ENCODE results near the gene DBF4B.
"Not testable (repeated sequence)": the region's sequence is repeated elsewhere in the genome, so short reads cannot be mapped to it uniquely, and the experiment has no call there.

The DBF4B gene

DNA sequence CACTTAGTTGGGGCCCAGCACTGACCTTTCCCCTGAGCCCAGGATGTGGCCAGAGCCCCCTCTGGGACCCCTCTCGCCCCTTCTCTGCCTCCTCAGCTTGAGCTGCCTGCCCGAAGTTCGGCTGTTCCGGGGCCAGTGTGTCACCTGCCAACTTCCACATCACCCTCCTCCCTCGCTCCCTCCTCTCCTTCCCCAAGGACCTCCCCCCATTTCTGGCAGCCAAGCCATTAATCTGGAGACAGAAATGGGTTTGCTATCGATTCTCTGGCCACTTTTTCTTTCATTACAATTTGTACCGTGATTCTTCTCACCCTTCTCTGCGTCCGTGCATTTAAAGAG lies 41.5 kb downstream of the DBF4B start:
- no peak for ATAC-seq
- H3K4me3 Mint-ChIP-seq: no peak overlapping the region
- H3K27ac Mint-ChIP-seq: no peak overlapping the region
- H3K36me3 Mint-ChIP-seq: no peaks in the 10 kb centered on the region
- no peak for DNase-seq (ENCODE audit: low spot score in 2 of 2)
- H3K9me3 Mint-ChIP-seq: no peaks in the 10 kb centered on the region
- no peaks in the 10 kb centered on the region for H3K4me1 Mint-ChIP-seq

DNA sequence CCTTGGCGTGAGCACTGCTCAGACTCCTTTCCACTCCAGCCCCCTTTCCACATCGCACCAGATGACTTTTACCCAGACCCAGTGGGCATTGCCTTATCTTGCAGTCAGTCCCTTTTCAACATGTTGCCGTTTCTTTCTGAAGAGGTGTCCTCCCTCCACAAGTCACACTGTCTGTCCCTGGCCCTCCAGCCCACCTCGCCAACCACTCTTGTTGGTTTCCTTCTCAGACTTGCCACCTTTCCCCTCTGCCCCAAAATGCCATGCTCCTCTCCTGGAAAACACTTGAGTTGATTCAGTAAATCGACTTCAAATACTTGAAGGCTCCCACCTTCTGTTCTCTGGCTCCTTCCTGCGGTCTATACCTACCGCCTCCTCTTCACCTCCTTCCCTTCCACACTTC lies 42.9 kb downstream of the DBF4B start:
- Mint-ChIP-seq H3K4me3 (no peak overlapping the region), H3K27ac (peak overlapping the region; percentile 69), H3K36me3 (no peaks in the 10 kb centered on the region), H3K9me3 (no peaks in the 10 kb centered on the region), H3K4me1 (no peaks in the 10 kb centered on the region)
- no peak for ATAC-seq
- DNase-seq (ENCODE audit: low spot score in 2 of 2): no peak

DNA sequence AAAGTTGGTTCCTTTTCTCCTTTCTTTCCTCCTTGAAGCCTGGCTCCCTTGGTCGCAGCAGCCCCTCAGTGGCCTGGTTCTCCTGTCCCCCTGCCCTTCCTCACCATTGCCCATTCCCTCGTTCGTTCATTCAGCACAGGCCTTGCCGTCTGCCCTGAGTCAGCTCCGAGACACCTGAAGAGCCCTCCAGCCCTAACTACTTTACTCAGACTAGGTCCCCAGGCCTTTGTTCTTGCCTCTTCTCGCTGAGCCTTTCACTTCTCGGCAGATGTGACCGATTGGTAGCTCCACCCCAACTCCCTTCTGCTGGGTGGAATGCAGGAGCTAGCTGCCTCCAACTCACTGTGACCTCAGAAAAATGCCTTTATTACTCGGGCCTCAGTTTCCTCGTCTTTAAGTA lies 43.3 kb downstream of the DBF4B start:
- no peaks in the 10 kb centered on the region for H3K9me3 Mint-ChIP-seq
- no peaks in the 10 kb centered on the region for H3K36me3 Mint-ChIP-seq
- ATAC-seq: no peak
- H3K4me3 Mint-ChIP-seq: no peak overlapping the region
- DNase-seq (ENCODE audit: low spot score in 2 of 2): no peak
- H3K4me1 Mint-ChIP-seq: no peaks in the 10 kb centered on the region
- H3K27ac Mint-ChIP-seq: no peak overlapping the region

DNA sequence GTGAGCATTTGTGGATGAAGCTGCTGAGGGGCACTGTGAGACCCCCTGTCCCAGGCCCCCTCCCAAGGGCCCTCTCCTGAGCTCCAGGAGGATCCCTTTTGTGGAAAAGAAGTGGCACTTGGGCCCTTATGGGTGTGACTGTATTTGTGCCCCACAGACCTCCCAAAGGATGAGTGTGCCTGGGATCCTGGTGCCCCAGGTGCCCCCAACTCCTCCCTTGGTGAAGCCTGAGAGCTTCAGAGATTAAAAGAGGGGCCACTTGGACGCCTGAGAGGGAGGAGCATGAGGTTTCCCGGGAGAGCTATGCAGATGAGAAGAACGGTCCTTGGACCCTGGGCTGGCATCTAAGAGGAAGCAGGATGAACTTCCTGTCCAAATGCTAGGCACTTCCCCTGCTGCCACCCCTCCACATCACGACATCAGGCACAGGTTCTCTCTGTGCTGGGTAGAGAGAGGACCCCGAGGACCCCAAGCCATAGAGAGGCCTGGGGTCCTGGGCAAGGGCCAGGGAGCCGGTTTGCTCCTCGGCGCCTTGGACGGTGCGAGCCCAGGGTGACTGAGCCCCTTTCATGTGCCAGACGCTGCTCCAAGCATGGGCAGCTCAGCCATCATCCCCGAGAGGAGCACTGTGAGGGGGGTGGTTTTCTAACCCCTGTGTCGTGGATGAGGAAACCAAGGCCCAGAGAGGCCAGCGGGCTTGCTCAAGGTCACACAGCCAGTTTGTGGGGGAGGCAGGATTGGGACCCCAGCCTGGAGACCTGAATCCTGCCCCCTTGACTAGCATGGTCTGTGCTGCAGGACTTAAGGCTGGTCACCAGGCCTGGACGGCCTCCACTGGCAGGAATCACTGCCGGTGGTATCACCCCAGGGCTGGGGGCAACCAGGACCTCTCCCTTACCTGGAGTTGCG lies 44.7 kb downstream of the DBF4B start:
- H3K36me3 Mint-ChIP-seq: no peaks in the 10 kb centered on the region
- DNase-seq (ENCODE audit: low spot score in 2 of 2) (no peak), ATAC-seq (no peak)
- H3K9me3 Mint-ChIP-seq: no peaks in the 10 kb centered on the region
- no peaks in the 10 kb centered on the region for H3K4me1 Mint-ChIP-seq
- no peak overlapping the region for H3K27ac Mint-ChIP-seq
- no peak overlapping the region for H3K4me3 Mint-ChIP-seq

DNA sequence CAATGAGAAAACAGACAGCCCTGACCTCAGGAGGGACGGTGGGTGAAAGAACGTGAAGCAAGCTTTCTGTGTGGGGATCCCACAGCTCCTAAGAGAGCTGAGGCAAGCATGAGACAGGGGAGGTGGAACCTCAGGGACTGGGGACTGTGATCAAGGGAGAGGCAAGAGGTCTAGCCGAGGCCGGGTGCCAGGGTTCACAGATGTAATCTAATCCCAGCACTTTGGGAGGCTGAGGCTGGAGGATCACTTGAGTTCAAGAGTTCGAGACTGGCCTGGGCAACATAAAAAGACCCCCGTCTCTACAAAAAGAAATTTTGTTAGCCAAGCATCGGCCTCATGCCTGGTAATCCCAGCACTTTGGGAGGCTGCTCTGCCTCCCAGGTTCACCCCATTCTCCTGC lies 45.8 kb downstream of the DBF4B start:
- H3K27ac Mint-ChIP-seq: no peak overlapping the region
- no peaks in the 10 kb centered on the region for H3K36me3 Mint-ChIP-seq
- no peaks in the 10 kb centered on the region for H3K4me1 Mint-ChIP-seq
- H3K4me3 Mint-ChIP-seq: no peak overlapping the region
- no peaks in the 10 kb centered on the region for H3K9me3 Mint-ChIP-seq
- DNase-seq (ENCODE audit: low spot score in 2 of 2): no peak
- ATAC-seq: no peak

DNA sequence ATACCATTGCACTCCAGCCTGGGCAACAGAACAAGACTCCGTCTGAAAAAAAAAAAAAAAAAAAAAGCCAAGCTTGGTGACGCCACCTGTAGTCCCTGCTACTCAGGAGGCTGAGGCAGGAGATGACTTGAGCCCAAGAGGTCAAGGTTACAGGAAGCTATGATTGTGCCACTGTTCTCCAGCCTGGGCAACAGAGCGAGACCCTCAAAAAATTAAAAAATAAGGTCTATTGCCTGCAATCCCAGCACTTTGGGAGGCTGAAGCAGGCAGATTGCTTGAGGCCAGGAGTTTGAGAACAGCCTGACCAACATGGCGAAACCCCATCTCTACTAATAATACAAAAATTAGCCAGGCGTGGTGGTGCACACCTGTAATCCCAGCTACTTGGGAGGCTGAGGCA lies 46.7 kb downstream of the DBF4B start:
- not testable (repeated sequence) for H3K4me3 Mint-ChIP-seq; DNase-seq (ENCODE audit: low spot score in 2 of 2); H3K4me1 Mint-ChIP-seq; H3K36me3 Mint-ChIP-seq; H3K27ac Mint-ChIP-seq; ATAC-seq; H3K9me3 Mint-ChIP-seq

DNA sequence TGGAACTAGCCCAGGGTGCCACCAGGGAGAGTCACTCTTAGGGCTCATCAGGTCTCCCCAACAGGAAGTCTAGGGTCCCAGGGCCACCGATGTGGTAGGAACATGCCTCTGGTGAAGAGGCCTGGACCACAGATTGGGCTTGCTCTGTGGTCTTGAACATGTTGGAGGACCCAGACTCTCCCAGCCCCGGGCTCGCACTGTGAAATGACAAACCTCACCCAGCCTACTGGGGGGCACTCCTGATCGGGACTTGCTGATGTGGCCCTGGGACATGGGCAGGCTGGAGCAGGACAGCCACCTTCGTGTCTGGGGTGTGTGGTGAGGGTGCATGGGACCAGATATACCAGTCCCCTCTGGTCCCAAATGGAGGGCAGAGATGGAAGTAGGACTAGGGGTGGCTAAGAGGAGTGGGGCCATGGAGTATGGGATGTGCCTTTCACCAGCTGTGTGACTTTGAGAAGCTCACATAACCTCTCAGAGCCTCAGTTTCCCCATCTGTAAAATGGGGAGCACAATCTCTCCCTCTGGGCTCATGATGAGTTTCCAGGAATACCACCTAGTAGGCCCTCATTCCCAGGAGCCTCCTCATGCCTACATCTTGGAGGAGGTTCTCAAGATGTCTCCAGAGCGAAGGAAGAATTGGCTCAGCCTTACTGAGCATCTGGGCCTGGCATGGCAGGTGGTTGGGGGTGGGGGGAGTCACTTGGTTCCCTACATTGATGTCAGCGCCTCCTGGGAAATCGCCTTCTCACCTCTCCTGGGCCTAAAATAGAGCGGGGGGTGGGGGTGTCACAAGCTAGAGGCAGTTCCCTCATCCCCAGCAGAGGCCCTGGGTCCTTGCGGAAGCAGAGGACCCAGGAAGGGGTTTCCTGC lies 48.8 kb downstream of the DBF4B start:
- Mint-ChIP-seq H3K4me1 (no peaks in the 10 kb centered on the region), H3K9me3 (no peaks in the 10 kb centered on the region), H3K27ac (no peak overlapping the region), H3K4me3 (peak overlapping the region; percentile 50), H3K36me3 (no peaks in the 10 kb centered on the region)
- ATAC-seq (no peak), DNase-seq (ENCODE audit: low spot score in 2 of 2) (no peak)

DNA sequence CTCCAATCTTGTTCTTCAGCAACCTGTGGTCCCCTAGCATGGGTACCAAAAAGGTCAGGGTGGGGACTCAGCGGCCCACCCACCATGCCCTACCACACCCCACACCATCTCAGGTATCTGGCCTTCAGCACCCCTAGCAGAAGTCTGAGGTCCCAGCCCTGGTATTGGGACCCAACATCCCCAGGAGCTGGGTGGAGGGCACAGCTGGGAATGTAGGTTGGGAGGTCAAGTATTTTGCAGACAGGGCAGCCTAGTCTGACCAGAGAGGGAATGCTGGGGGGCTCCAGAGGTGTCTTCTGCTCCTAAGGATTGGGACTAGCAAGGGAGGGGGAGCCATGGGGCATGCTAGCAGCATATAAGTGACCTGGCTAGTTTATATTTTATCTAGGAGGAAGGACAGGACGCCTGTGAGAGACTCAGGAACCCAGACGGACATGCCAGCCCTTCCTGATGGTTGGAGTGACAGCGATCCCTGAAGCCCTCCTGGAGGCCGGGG lies 49.5 kb downstream of the DBF4B start:
- DNase-seq (ENCODE audit: low spot score in 2 of 2) (no peak), ATAC-seq (no peak)
- Mint-ChIP-seq H3K27ac (no peak overlapping the region), H3K4me3 (peak overlapping the region; percentile 50), H3K9me3 (no peaks in the 10 kb centered on the region), H3K36me3 (no peaks in the 10 kb centered on the region), H3K4me1 (no peaks in the 10 kb centered on the region)

DNA sequence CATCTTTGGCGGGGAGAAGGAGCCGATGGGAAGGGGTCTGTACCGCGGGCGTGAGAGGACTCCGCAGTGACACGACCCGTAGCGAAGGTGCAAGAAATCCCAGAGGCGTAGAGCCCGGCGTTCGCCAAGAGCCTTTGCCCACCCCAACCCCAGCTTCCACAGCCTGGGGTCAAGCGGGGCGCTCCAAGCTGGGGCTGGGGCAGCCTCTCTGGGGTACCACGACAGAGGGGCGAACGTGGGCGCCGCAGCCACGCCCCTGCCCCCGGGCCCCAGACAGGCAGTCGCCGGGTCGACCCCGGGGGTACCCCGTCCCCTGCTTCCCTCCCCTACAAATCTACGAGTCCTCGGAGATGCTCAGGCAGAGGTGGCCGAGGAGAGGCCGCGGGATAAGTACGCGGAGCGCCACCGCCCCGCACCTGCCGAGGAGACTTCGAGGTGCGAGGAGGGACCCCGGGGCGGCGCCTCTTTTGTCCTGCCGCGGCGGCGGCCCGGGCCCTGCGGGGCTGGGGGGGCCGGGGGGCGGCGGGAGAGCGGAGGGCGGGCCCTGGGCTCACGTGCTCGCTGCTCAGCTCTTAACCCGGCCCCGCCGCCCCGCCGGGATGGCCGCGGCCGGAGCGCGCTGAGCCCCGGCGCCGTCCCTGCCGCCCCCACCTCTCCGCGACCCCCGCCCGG lies 50.1 kb downstream of the DBF4B start, which contains the start of gene ADAM11:
Gene ADAM11, plus strand, starts transcription at position 575 of the 672 bp plus-strand sequence. CDS start 212 bp downstream, outside the sequence.
- no peaks in the 10 kb centered on the region for H3K36me3 Mint-ChIP-seq
- no peak within 1 kb of the TSS for H3K27ac Mint-ChIP-seq
- ATAC-seq (peak; percentile 29), DNase-seq (ENCODE audit: low spot score in 2 of 2) (no peak)
- H3K4me1 Mint-ChIP-seq: no peaks in the 10 kb centered on the region
- peak within 1 kb of the TSS; percentile 50 for H3K4me3 Mint-ChIP-seq
- H3K9me3 Mint-ChIP-seq: no peaks in the 10 kb centered on the region

DNA sequence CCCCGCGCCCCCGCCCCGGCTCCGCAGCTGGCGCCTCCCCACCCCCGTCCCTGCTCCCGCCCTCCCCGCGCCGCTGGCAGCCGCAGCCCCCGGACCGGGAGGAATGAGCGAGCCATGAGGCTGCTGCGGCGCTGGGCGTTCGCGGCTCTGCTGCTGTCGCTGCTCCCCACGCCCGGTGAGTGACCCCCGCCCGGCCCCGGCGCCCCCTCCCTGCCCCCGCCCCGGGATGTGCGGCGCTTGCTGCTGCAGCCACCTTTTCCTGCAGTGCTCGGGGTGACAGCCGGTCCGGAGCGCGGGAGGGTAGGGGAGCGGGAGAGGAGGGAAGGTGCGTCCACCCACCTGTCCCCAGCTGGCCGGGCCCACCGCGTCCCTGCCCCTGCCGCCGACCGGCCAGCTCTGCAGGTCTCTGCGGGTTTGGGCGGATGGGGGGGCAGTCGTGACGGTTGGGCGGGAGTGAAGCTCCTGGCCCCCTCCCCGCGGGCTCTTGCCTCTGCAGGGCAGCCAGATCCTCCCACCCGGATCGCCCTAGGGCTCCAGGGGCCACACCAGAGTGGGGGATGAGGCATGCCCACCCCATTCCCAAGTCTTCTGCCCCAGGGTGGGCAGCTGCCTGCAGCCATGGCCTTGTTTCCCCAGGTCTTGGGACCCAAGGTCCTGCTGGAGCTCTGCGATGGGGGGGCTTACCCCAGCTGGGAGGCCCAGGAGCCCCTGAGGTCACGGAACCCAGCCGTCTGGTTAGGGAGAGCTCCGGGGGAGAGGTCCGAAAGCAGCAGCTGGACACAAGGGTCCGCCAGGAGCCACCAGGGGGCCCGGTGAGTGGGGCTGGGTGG lies 50.8 kb downstream of the DBF4B start:
- no peak overlapping the region for H3K27ac Mint-ChIP-seq
- DNase-seq (ENCODE audit: low spot score in 2 of 2) (no peak), ATAC-seq (peak; percentile 6)
- H3K9me3 Mint-ChIP-seq: no peaks in the 10 kb centered on the region
- H3K36me3 Mint-ChIP-seq: no peaks in the 10 kb centered on the region
- peak overlapping the region; percentile 20 for H3K4me3 Mint-ChIP-seq
- H3K4me1 Mint-ChIP-seq: no peaks in the 10 kb centered on the region

DNA sequence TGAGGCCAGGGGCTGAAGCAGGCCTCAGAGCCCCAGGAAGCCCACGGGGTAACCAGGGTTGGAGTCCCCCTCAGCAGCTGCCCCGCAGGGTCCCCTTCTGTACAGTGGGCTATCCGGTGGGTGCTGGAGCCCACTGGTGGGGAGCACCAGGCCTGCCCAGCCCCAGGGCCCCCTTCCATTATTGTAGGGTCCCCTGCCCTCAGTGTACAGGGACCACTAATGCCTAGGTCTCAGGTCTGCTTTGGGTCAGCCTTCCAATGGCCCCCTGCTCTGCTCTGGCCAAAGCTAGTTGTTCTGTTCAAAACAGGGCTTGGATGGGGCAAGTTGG lies 51.4 kb downstream of the DBF4B start:
- Mint-ChIP-seq H3K4me3 (peak overlapping the region; percentile 20), H3K4me1 (no peaks in the 10 kb centered on the region), H3K36me3 (no peaks in the 10 kb centered on the region), H3K27ac (no peak overlapping the region), H3K9me3 (no peaks in the 10 kb centered on the region)
- no peak for ATAC-seq
- no peak for DNase-seq (ENCODE audit: low spot score in 2 of 2)

DNA sequence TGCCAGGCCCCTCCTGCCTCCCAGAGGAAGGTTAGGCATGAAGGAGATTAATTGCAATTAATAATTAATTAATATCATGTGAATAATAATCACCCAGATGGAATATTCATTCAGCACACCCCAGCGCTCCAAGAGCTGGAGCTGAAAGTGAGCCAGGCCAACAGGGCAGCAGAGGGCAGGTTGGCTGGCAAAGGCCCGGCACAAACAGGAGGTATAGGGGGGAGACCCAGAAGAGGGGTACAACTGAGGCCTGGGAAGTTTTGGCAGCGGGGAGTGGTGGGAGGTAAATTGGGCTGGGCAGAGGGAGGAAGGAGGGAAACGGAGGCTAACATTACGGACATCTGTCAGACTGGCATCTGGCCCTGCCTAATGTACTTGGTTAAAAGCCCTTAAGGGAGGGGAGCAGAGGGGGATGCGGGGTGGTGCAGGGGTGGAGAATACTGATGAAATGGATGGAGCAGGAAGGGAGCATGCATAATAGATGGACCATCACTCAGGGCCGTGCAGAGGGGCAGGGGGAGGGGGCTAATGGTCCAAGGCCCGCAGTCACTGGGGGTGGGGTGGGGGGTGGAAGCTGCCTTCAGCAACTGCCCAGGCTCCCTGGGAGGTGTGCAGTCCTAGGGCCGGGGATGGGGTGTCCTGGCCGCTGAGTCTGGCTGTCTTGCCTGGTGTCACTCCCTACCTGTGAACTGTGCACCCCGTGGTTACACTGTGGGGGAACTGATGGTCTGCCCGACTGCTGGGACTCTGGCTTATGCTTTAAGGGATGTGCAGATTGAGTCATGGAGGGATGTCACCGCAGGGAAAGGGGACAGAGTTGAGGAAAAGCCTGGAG lies 52.2 kb downstream of the DBF4B start:
- Mint-ChIP-seq H3K36me3 (no peaks in the 10 kb centered on the region), H3K27ac (no peak overlapping the region), H3K9me3 (no peaks in the 10 kb centered on the region), H3K4me3 (no peak overlapping the region), H3K4me1 (no peaks in the 10 kb centered on the region)
- no peak for DNase-seq (ENCODE audit: low spot score in 2 of 2)
- no peak for ATAC-seq

DNA sequence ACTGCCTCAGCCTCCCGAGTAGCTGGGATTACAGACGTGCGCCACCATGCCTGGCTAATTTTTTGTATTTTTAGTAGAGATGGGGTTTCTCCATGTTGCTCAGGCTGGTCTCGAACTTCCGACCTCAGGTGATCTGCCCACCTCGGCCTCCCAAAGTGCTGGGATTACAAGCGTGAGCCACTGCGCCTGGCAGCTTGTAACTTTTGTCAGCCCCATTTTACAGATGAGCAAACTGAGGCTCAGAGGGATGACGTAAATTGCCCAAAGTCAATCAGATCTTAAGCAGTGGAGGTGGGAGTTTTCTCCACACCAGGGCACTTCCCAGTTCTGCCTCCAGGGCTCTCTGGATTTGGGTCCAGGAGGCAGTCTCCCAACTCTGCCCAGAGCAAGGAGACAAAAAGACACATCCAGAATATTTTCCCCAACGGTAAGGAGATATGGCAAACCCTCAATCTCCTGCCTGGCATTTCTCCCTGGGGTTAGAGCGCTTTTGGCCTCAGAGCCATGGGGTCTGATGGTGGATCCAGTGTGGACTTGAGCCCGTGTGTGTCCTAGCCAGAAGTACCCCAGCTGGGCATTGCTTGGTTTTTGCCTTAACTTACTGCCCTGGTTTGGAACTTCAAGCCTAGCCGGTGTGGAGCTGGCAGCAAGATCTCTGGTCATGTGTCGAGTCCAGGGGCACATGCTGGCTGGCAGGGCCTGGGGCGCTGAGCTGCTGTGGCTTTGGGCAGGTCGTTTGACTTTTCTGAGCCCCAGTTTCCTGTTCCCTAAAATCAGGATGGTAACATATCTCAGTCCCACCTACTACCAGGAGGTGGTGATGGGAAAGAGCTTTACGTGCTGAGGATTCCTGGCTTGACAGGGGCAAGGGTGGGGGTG lies 53.7 kb downstream of the DBF4B start:
- ATAC-seq: no peak
- Mint-ChIP-seq H3K9me3 (no peaks in the 10 kb centered on the region), H3K36me3 (no peaks in the 10 kb centered on the region), H3K27ac (no peak overlapping the region), H3K4me1 (no peaks in the 10 kb centered on the region), H3K4me3 (no peak overlapping the region)
- no peak for DNase-seq (ENCODE audit: low spot score in 2 of 2)

All from stimulated activated effector memory CD8-positive, alpha-beta T cell treated with anti-CD3 and anti-CD28 coated beads, Interleukin-12 subunit alpha, Interleukin-12 subunit beta, amount 100 ng/mL, for 72 hours (primary cell).